Muscle of leg (tissue), 11 donors: ENCODE data around the gene TMEM204. TPM values are rescaled to one million over a fixed set of nuclear protein-coding genes. Genes with fewer than 3 reads are reported as not detected.

Experiments
- DNase-seq: peaks from one replicate; pipeline ENCODE4 v3.0.0; 2013
- H3K27ac ChIP-seq: one replicate; pipeline ENCODE4 v1.5.1; 2013; ENCODE audit warnings: mild to moderate bottlenecking, low read length, control low read depth
- H3K27me3 ChIP-seq: one replicate; pipeline ENCODE4 v1.6.1; 2013; ENCODE audit warnings: low read length; ENCODE audit not compliant: control insufficient read depth, insufficient read depth
- H3K36me3 ChIP-seq: one replicate; pipeline ENCODE4 v1.6.1; 2013; ENCODE audit warnings: low read length; ENCODE audit not compliant: control insufficient read depth, insufficient read depth
- H3K4me1 ChIP-seq: one replicate; pipeline ENCODE4 v1.6.1; 2013; ENCODE audit warnings: low read length; ENCODE audit not compliant: control insufficient read depth, insufficient read depth
- H3K4me3 ChIP-seq: one replicate; pipeline ENCODE4 v1.5.1; 2013; ENCODE audit warnings: low read length, control low read depth
- H3K9me3 ChIP-seq: replicated peaks from 2 replicates; pipeline ENCODE4 v1.6.1; 2013; ENCODE audit warnings: low read depth, low read length; ENCODE audit not compliant: control insufficient read depth
- whole genome bisulfite sequencing: methylation state at CpG from one replicate; pipeline ENCODE4 v1.1.5; 2013; ENCODE audit warnings: missing lambda C conversion rate; ENCODE audit not compliant: insufficient coverage; 5-methylcytosine and 5-hydroxymethylcytosine counted together
- polyA plus RNA-seq, 8 donors: library from polyadenylated mRNA; unstranded; fragments of 120-200 nt; gene quantifications; one replicate each; pipeline versions ENCODE4 v1.2.1 to v1.2.3, GENCODE V29; 2013; ENCODE audit warnings: inconsistent platforms in 1 of 8, low replicate concordance in 1 of 8; ENCODE audit not compliant: insufficient read length in 8 of 8, insufficient read depth in 1 of 8
- total RNA-seq: library from RNA; stranded (reverse); fragments of 120-200 nt; gene quantifications from one replicate; pipeline ENCODE4 v1.2.4, GENCODE V29; 2013

Gene TMEM204
- total and polyA plus RNA-seq, 9 donors = 14.6 to 22.2 (median 18.0) TPM

DNA sequence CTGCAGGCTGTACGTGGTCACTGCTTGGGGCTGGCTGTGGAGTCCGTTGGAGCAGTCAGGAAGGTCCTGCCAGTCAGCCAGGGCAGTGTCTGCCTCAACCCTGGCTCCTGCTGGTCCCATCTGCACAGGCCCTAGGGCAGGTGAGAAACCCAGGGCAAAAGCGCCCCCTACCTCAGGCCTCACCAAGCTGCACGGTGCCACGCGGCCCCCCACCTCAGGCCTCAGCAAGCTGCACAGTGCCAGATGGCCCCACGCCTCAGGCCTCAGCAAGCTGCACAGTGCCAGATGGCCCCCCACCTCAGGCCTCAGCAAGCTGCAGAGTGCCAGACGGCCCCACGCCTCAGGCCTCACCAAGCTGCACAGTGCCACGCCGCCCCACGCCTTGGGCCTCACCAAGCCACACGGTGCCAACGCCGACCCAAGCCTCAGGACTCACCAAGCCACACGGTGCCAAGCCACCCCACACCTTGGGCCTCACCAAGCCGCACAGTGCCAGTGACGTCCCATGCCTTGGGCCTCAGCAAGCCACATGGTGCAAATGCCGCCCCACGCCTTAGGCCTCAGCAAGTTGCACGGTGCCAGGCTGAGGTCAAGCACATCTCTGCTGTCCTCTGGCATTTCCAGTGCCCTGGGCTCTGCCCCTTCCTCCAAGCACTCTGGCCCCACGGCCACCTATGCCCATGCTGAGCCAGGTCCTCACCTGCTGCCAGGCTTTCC, 5.5 kb downstream of the TMEM204 start:
- Histone ChIP-seq H3K36me3 (peaks cover 64% of the 10 kb centered on the region), H3K4me3 (no peak overlapping the region), H3K9me3 (no peaks in the 10 kb centered on the region), H3K27me3 (no peaks in the 10 kb centered on the region), H3K4me1 (peaks cover 80% of the 10 kb centered on the region), H3K27ac (no peak overlapping the region)
- no peak for DNase-seq
- WGBS = 67% methylated on average over 22 of the region's 22 CpGs

DNA sequence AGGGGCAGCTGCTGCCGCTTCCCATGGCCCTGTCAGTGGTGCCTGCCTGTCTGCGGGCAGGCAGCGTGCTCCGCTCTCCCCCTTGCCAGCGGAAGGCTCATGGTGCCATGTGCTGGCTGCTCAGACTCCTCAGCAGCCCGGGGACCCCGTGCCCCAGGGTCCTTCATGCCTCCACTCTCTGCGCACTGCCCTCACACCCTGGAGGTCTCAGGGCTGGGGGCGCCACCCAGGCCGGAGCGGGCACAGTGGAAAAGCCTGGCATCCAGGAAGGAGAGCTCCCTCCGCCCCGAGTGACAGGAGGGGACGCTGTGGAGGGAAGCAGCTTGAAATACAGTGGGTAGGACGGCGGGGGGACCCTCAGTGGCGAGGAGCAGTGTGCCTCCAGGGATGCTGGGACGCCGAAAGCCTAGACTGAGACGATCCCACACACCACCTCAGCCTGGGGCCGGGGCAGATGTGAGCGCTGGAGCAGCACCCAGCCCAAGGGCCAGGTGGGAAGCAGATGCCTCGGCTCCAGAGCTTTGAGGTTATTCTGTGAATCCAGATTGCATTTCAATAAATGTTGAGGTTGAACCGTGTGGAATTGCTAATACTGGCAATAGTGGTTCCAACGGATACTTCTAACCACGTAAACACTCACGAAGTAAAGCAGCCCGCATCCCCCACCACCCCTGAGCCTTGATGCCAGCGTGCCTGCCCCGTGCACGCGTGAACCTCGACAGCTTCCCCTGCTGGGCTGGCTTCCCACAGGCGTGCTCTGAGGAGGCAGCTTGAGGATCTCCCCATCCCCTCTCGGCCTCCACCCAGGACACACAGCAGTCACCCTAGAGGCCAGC, 6.5 kb downstream of the TMEM204 start:
- Histone ChIP-seq H3K27ac (peak overlapping the region; percentile 65), H3K4me3 (no peak overlapping the region), H3K4me1 (peaks cover 83% of the 10 kb centered on the region), H3K36me3 (peaks cover 62% of the 10 kb centered on the region), H3K9me3 (no peaks in the 10 kb centered on the region), H3K27me3 (no peaks in the 10 kb centered on the region)
- 91% methylated on average over 25 of the region's 35 CpGs for WGBS
- DNase-seq = no peak

DNA sequence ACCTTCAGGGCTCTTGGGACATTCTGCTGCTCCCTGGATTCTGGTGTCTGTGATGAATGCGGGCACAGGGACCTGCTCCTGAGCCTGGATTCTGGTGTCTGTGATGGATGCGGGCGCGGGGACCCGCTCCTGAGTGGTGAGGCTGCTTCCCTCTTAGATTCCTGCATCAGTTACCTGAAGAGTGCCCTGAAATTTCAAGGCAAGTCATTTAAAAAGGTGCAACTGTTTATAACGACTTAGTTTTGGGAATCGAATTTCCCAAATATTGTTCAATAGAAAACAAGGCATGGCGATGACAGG, 7.0 kb downstream of the TMEM204 start:
- Histone ChIP-seq H3K27ac (no peak overlapping the region), H3K27me3 (no peaks in the 10 kb centered on the region), H3K9me3 (no peaks in the 10 kb centered on the region), H3K36me3 (peaks cover 64% of the 10 kb centered on the region), H3K4me1 (peaks cover 83% of the 10 kb centered on the region), H3K4me3 (no peak overlapping the region)
- WGBS = 89% methylated on average over 7 of the region's 8 CpGs
- no peak for DNase-seq

DNA sequence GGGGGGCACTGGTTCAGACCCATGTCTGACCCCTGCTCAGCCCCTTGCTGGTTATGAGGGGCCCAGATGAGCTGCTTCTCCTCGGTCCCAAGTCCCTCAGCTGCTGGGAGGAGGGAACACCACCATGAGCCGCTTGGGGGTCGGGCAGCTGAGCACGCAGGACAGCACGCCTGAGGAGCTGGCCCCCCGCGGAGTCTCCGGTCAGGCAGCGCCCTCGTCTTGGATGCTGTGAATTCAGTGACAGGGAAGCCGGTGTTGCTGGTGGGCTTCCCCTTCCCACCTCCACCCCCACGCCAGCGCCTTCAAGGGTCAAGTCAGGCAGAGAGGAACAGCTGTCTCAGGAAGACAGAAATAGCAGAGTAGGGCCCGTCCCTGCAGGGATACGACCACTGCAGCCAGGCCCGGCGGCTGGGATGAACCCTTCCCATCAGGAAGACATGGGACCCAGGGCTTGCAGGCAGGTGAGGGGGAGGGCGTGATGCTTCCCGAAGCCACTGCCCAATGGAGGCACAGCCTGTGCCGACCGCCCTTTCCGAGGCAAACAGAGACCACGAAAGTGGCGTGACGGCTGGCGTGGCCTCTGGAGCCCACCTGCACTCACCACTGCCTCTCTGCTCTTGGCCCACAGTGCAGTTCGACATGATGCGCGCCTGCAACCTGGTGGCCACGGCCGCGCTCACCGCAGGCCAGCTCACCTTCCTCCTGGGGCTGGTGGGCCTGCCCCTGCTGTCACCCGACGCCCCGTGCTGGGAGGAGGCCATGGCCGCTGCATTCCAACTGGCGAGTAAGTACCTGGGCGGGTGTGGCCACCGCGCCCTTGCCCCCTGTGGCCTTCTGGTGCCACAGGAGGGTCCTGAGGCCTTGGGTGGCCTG, 8.1 kb downstream of the TMEM204 start:
- H3K36me3 ChIP-seq = peaks cover 64% of the 10 kb centered on the region

DNA sequence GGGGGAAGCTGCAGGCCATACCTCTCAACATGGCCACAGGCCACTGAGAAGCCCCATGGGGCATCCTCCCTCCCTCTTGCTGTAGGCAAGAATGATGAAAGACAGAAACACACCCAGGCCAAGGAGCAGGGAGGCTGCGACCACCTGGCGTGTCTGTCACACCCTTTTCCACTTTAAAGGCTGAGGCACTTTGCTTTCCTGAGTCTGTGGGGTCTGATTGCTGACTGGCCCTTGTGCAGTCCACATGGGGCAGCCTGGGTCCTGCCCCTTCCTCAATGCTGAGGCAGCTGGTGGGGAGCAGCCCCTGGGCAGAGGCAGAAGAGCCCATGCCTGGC, 8.7 kb downstream of the TMEM204 start:
- peaks cover 63% of the 10 kb centered on the region for H3K36me3 ChIP-seq
- H3K9me3 ChIP-seq = no peaks in the 10 kb centered on the region
- H3K27ac ChIP-seq = peak overlapping the region; percentile 82
- H3K27me3 ChIP-seq = no peaks in the 10 kb centered on the region
- no peak overlapping the region for H3K4me3 ChIP-seq
- H3K4me1 ChIP-seq = peaks cover 81% of the 10 kb centered on the region
- no peak for DNase-seq
- 92% methylated on average over 2 of the region's 2 CpGs for WGBS

More for the DNA sequence above, 8.1 kb downstream of the TMEM204 start:
- no peak for DNase-seq
- peaks cover 83% of the 10 kb centered on the region for H3K4me1 ChIP-seq
- H3K27ac ChIP-seq = peak overlapping the region; percentile 82
- 80% methylated on average over 34 of the region's 41 CpGs for WGBS
- no peaks in the 10 kb centered on the region for H3K9me3 ChIP-seq
- no peak overlapping the region for H3K4me3 ChIP-seq
- H3K27me3 ChIP-seq = no peaks in the 10 kb centered on the region

DNA sequence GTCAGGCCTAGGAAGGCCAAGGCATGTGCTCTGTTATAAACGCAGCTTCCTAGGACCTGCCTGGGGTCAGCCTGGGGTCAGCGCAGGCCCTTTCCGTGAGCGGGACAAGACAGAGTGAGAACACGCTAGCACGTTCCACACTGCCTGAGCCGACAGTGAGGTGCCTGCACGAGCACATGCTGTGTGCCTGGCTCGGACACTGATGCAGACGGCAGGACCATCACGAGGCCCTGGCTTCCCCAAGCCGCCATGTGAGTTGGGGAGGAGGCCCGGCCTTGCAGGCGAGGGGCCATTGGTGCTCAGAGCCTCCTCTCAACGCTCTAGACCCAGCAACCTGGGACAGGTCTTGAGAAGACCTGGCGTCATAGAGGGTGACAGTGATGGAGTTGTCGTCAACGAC, 9.1 kb downstream of the TMEM204 start:
- DNase-seq = no peak
- 81% methylated on average over 17 of the region's 18 CpGs for WGBS
- Histone ChIP-seq H3K9me3 (no peaks in the 10 kb centered on the region), H3K36me3 (peaks cover 60% of the 10 kb centered on the region), H3K27me3 (no peaks in the 10 kb centered on the region), H3K27ac (peak overlapping the region; percentile 82), H3K4me3 (no peak overlapping the region), H3K4me1 (peaks cover 81% of the 10 kb centered on the region)

DNA sequence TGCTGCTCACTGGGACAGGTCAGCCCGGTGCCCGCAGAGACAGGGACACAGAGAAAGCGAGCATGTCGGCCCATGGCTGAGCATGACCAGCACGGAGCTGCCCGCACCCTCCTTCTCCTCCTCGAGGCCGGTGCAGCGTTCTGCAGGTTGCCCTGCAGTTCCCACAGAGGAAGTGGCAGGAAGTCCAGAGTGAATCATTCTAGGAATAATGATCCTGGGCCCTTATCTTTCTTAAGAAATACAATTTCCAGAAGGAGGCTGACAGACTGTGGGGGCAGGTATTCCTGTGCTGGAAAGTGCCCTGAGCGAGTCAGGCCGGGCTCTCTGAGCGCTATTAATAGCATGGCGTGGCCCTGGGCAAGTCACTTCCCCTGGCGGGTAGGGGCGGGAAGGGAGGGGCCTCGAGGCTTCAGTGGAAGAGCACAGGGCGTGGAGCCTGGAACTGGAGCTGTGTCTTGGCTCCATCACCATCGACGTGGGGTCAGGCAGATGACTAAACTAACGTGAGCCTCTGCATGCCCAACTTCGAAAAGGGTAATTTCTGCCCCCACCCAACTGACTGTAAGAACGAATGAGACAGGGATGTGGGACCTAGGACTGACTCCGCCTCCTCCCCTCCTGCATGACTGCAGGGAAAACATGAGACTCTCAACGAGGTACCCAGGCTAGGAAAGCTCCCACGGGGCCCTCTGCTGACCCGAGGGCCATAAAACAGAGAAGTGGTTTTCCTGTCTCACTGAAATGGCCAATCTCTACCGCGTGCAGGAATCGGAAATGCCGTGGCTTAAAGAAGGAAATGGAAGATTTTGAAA, 9.8 kb downstream of the TMEM204 start:
- H3K36me3 ChIP-seq = peaks cover 57% of the 10 kb centered on the region
- DNase-seq = peak; percentile 79
- 49% methylated on average over 15 of the region's 30 CpGs for WGBS

DNA sequence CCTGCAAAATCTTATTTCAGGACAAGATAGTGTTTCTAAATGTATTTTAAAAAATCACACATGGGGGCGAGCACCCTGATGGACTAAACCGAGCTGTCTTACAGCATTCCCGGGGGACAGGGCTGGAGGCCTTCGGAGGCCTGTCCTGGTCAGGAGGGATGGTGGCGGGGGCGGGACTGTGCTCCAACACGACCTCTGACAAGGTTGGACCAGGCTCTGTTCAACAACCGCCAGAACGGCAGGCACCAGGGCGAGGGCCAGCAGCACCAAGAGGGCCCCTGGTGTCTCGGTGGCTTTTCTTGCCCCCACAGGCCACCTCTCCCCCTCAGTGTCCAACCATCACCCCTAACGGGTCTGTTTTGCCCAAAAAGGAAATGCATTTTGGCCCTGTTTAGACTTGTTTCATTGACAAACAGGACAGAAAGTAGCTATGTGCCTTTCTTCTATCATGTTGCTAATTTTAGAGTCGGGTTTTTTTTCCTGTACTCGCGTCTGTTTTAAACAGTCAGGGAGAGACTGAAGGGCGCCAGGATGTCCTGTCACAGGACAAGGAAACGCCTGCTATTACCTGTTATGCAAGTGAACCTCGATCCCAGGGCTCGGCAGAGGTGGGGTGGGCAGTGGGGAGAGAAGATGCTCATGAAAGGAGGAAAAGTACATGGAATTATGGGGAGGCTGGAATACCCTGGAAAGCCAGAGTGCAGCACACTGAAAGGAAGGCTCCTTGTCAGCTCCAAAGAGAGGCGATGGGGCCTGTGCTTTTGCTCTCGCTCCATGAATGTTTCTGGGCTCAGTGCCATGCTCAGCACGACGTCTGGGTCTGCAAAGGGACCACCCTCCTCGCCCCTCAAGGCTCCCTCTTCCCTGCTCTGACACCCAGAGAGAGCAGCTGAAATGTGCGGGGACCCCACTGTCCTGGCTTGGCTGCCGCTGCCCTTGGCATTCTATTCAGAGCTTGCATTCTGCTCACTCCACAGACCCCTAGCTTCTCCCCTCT, 11.9 kb downstream of the TMEM204 start:
- H3K27ac ChIP-seq = peak overlapping the region; percentile 75
- H3K27me3 ChIP-seq = no peaks in the 10 kb centered on the region
- H3K4me3 ChIP-seq = no peak overlapping the region
- peak; percentile 54 for DNase-seq
- WGBS = 48% methylated on average over 20 of the region's 26 CpGs
- no peaks in the 10 kb centered on the region for H3K9me3 ChIP-seq
- H3K36me3 ChIP-seq = peaks cover 46% of the 10 kb centered on the region
- H3K4me1 ChIP-seq = peaks cover 80% of the 10 kb centered on the region

More for the DNA sequence above, 9.8 kb downstream of the TMEM204 start:
- H3K27me3 ChIP-seq = no peaks in the 10 kb centered on the region
- H3K9me3 ChIP-seq = no peaks in the 10 kb centered on the region
- peak overlapping the region; percentile 82 for H3K27ac ChIP-seq
- H3K4me1 ChIP-seq = peaks cover 82% of the 10 kb centered on the region
- no peak overlapping the region for H3K4me3 ChIP-seq

DNA sequence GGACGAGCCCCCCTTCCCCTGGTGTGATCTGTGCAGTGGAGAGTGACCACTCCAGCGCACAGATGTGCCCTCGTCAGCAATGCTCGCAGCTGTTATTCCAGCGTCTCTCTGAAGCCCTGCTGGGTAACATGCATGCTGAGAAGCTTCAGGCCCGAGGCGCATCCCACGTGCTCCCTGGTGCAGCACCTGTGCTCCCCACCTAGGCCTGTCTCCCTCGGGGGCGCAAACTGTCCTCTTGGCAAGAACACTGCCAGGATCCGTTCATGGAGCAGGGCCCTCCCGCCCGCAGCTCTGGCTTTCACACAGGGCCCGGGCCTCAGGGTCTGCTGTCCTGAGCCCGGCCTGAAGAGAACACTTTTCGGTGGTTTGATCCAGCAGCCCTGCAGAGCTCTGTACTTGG, 13.0 kb downstream of the TMEM204 start:
- peaks cover 47% of the 10 kb centered on the region for H3K36me3 ChIP-seq
- H3K27me3 ChIP-seq = no peaks in the 10 kb centered on the region
- no peak overlapping the region for H3K27ac ChIP-seq
- no peak overlapping the region for H3K4me3 ChIP-seq
- no peak for DNase-seq
- 83% methylated on average over 16 of the region's 16 CpGs for WGBS
- H3K4me1 ChIP-seq = peaks cover 80% of the 10 kb centered on the region
- no peaks in the 10 kb centered on the region for H3K9me3 ChIP-seq
